Neural progenitor cell (in vitro differentiated cells): ENCODE measurements around the gene SMIM3.

Experiments
- EZH2 ChIP-seq: fragments of 200-600 bp; sonication (generic); IDR thresholded peaks from 2 replicates; pipeline ENCODE4 v1.6.1; 2017; ENCODE audit warnings: antibody characterized with exemption, mild to moderate bottlenecking, moderate library complexity
- EZH2phosphoT487 ChIP-seq: fragments of 200-600 bp; sonication (generic); IDR thresholded peaks from 2 replicates; pipeline ENCODE4 v1.6.1; 2017; ENCODE audit warnings: antibody characterized with exemption
- TF ChIP-seq, protein P1 (sequence below): fragments of 200-600 bp; sonication (generic); IDR thresholded peaks from 2 replicates; pipeline ENCODE4 v1.5.1; 2017; ENCODE audit warnings: antibody characterized with exemption, mild to moderate bottlenecking

DNA sequence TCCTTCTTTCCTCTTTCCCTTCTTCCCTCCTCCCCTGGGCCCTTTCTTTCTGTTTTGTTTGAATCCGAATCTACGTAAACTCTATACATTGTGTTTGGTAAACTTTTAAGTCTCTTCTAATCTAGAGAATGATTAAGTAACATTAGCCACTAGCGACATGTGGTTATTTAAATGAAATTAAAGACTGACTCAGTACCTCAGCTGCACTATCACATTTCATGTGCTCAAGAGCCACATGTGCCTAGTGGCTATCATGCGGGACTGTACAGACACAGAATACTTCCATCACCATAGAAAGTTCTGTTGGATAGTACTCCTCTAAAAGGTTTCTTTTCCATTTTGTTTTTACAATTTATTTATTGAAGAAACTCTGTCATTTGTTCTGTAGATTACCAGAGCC, 48.7 kb upstream of the SMIM3 start:
- TF ChIP-seq EZH2 (no peak), EZH2phosphoT487 (no peak)
- TF ChIP-seq, protein P1, sequence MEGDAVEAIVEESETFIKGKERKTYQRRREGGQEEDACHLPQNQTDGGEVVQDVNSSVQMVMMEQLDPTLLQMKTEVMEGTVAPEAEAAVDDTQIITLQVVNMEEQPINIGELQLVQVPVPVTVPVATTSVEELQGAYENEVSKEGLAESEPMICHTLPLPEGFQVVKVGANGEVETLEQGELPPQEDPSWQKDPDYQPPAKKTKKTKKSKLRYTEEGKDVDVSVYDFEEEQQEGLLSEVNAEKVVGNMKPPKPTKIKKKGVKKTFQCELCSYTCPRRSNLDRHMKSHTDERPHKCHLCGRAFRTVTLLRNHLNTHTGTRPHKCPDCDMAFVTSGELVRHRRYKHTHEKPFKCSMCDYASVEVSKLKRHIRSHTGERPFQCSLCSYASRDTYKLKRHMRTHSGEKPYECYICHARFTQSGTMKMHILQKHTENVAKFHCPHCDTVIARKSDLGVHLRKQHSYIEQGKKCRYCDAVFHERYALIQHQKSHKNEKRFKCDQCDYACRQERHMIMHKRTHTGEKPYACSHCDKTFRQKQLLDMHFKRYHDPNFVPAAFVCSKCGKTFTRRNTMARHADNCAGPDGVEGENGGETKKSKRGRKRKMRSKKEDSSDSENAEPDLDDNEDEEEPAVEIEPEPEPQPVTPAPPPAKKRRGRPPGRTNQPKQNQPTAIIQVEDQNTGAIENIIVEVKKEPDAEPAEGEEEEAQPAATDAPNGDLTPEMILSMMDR = no peak
